GM19240 (cell line): Measurements from ENCODE around the gene BTBD9.
"Not testable (repeated sequence)": the region's sequence is repeated elsewhere in the genome, so short reads cannot be mapped to it uniquely, and the experiment has no call there.

ENCODE experiments used
- DNase-seq: peaks from one replicate; pipeline ENCODE4 v3.0.0; 2011; ENCODE audit warnings: low spot score; ENCODE audit not compliant: insufficient read length

BTBD9 gene

DNA sequence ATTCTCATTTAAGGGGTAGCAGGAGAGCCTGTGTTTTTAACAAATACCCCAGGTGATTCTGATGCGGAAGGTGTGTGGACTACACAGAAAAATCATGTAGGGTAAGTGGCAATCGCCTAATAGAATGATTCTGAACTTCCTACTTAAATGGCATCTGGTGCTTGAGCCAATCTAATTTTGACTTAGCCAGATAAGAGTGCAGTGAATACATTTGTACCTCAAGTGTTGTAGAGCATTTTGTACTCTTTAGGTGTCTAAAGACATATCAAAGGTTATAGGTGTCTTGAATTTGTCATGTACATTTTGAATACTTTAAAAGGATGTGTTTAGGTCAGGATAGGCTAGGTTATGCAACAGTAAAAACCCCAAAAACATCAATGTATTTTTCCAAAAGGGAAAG lies 10.0 kb upstream of the BTBD9 start:
- DNase-seq = no peak

GRCh38 chr6:38648629-38649028 lies 8.9 kb upstream of the BTBD9 start:
- DNase-seq = no peak

DNA sequence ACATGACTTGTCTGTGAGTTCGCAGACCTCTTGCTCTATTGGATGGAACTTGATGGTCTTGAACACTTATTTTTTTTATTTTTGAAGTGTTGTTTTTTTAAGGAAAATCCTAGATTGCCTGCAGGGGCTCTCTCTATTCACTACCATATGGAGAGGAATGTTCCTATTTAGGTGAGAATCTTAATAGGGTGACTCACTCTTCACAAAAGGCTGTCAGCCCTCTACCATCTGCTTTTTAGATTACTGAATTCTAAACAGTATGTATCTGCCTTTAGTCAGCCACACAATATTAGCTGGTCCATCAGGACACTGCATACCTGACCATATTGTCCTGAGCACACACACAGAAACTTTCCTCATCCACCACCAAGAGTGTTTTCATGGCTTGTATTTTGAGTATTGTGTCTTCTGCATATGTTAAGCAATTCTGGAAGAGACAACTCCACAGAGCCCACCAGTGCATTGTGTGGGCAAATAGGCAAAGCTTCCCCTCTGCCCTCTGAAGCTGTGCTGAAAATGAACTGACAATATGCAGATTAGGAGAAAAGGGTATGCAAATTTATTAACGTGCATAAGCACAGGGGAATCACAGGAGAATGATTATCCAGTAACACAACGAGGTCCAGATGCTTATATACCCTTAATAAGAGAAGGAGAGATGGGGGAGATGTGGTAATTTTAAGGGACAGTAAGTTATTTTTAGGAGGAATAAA lies 6.6 kb upstream of the BTBD9 start:
- DNase-seq = no peak

DNA sequence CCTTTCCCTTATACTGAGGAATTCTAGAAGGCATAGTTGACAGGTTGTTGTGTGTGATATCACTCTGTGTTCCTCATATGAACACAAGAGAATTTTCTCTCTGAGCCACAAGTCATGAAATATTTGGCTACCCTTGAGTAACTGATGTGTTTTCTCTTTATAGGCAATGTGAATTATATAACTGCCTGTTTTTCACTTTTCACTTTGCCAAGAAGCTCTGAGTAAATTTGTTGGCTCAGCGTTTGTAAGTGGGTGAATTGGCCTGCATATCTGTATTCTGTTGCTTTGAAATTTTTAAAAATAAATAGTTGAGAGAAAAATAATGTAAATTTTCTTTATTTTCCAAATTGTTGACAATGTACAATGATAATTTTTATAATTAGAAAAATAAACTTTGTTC lies 5.2 kb upstream of the BTBD9 start:
- no peak for DNase-seq

DNA sequence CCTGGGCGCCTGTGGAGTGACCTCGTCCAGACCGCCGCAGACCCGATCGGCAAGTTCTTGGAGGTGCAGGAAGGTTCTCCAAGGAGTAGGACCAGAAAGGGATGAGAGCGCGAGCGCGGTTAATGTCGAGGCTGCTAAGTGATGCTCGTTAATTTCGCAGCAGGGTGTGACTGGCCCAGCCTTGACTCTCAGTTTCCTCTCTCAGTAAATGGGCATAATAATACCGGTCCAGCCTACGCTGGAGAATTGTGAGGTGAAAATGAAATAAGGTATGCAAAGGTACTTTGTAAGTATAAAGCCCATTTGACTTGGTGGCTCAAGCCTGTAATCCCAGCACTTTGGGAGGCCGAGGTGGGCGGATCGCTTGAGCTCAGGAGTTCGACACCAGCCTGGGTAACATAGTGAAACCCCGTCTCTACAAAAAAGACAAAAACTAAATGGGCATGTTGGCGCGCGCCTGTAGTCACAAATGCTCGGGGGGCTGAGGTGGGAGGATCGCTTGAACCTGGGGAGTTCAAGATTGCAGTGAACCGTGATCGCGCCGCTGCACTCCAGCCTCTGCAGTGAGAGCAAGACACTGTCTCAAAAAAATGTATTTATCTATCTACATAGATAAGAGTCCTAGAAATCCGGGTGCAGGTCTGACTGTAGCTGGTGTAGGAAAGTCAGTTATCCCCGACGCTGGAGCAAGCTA lies 634 bp upstream of the BTBD9 start:
- DNase-seq = peak; percentile 9

DNA sequence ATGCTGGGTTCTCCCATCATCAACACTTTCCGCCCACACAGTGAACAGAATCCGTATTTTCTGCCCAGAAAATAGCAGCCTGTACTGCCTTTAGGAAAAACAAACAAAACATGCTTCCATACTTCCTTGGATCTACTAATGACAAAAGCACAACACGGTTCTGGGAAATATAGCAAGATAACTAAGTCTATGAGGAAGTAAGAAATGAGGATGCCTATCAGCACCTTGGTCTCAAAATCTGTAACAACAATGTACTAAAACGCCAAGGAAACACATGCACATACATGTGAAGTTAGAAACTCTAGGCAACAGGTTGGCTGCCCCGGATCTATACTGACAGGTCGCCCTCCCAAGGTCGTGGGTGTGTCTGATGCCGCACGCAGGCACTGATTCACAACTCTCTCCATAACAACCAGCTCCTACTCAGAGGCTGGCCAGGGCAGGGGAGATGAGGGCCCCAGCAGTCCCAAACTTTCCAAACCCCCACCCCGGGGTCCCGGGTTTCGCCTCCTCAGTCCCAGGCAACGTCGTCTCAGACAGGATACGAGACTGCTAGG lies 710 bp downstream of the BTBD9 start:
- DNase-seq = peak; percentile 3

DNA sequence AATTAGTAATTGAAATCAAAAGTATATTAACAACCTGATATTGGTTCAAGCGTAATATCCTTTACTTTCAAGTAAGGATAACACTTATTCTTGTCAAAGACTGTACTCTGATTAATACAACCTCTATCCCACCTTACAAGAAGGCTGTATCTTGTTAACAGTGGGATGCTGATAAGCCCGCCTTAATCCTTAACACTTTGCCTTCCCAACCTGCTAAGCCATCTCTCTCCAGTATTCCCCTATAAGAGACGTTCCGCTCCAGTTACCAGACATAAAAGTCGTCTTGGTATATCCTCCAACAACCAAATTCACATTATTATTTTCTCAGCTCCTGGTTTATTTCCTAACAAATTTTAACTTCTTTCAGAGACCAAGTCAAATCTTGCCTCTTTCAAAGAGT lies 2.0 kb downstream of the BTBD9 start:
- no peak for DNase-seq

DNA sequence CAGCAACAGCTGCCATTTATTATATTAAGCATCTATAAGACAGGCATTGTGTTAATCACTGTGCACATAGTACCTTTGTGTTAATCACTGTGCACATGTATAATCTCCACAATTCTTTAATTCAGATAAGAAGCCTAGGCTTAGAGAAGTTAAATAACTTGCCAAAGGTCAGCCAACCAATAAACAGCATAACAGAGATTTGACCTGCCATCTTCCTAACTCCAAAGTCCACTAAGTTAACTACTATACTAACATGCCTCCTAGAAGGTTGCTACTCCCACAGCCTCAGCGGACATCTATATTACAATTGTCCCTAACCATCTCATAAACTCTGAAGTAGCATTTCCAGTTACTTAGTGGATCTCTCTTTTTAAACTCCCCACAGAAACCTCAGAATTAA lies 3.7 kb downstream of the BTBD9 start:
- DNase-seq = no peak

DNA sequence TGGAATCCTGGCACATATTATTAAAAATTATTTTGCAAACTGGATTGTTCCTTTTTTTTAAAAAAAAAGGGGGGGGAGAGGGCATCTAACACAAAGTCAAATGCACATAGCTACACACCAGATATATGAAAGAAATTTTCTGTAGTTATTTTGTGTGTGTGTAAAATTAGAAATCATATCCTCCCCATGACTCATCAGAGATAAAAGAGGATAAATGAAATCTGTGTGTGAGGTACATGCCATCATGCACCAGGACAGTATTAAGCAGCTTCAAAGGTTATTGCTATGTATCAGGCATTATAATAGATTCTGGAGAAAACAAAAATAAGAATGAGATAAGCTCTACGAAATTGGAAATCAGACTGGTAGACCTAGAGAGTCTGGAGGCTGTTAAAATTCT lies 5.2 kb downstream of the BTBD9 start:
- DNase-seq = no peak

- no peak for DNase-seq
These were observed 7.2 kb downstream of the BTBD9 start for GRCh38 chr6:38632490-38632889.

GRCh38 chr6:38631186-38631783 lies 8.4 kb downstream of the BTBD9 start:
- DNase-seq = no peak

- DNase-seq = no peak
These were observed 14.5 kb downstream of the BTBD9 start for GRCh38 chr6:38625217-38625616.

GRCh38 chr6:38619342-38619741 lies 20.4 kb downstream of the BTBD9 start:
- not testable (repeated sequence) for DNase-seq

GRCh38 chr6:38618301-38618700 lies 21.4 kb downstream of the BTBD9 start:
- DNase-seq = not testable (repeated sequence)

DNA sequence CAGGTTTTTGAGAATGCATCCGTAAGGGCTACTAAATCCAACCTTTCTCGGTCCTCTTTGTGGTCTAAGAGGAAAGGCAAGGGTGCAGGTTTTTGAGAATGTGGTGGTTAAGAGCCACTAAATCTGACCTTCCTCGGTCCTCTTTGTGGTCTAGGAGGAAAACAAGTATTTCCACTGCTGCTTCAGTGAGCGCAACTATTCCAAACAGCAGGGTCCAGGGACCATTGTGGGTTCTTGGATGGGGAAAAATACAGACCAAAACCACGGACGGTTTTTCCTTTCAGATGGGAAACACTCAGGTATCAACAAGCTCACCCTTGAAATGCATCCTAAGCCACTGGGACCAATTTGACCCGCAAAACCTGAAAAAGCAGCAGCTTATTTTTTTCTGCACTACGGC lies 21.9 kb downstream of the BTBD9 start:
- DNase-seq = no peak

GRCh38 chr6:38612143-38612965 lies 27.4 kb downstream of the BTBD9 start:
- no peak for DNase-seq

DNA sequence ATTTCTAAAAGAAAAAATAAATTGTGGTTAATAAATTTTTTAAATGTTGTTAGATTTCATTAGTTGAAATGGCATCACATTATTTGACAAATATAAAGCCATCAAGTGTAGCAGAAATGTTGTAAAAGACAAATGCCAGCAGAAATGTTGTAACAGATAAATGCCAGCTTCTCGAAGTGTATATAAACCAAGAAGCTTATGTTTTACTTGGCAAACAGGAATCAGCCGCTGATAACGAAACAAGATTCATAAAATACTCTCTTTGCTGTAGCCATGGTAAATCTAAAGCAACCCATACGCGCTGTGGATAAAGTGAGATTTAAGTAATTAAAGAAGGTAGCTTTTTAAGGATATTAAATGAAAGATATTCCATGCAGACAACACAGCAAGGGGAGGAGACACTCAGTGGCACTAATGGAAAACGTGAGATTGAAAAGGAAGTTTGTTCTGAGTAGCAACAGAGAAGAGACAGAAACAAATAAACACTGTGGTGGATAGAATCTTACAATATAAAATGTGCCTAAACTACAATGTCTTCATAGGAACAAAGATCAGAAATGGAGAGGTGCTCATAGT lies 29.6 kb downstream of the BTBD9 start:
- DNase-seq = no peak

- DNase-seq = no peak
These were observed 35.0 kb downstream of the BTBD9 start for GRCh38 chr6:38604700-38605099.

- DNase-seq = no peak
These were observed 35.8 kb downstream of the BTBD9 start for GRCh38 chr6:38603966-38604365.

- DNase-seq = no peak
These were observed 36.2 kb downstream of the BTBD9 start for GRCh38 chr6:38603496-38603895.

DNA sequence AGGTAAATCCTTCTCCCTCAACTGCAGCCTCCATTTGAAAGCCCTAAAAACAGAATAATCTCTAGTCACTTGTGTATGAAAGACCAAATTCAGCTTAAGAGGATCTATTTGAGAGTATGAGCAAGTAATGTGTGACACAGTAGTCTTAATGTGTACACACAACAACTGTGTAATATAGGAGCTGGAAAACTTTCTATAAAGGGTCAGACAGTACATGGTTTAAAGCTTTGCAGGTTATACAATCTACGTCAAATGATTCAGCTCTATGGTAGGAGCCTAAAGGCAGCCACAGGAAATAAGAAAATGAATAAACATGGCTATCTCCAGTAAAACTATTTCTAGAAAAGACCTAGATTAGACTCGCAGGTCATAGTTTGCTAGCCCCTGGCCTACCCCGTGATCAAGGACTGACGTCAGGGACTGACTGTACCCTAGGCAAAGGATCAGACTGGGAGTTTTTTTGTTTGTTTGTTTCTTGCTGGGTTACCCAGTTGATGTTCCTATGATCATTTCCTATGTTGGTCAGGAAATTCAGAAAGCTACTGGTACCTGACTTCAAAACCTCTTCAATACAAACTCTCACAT lies 39.7 kb downstream of the BTBD9 start:
- no peak for DNase-seq
